ENCODE measurements around the gene CCL4L2.
"Not testable (repeated sequence)": the region's sequence is repeated elsewhere in the genome, so short reads cannot be mapped to it uniquely, and the experiment has no call there.

The CCL4L2 gene

DNA sequence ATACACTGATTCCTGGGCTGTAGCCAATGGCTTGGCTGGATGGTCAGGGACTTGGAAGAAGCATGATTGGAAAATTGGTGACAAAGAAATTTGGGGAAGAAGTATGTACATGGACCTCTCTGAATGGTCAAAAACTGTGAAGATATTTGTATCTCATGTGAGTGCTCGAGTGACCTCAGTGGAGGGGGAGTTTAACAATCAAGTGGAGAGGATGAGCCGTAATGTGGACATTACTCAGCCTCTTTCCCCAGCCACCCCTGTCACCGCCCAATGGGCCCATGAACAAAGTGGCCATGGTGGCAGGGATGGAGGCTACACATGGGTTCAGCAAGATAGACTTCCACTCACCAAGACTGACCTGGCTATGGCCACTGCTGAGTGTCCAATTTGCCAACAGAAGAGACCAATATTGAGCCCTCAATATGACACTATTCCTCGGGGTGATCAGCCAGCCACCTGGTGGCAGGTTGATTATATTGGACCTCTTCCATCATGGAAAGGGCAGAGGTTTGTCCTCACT lies 10.8 kb downstream of the CCL4L2 start:
- not testable (repeated sequence) for DNase-seq

DNA sequence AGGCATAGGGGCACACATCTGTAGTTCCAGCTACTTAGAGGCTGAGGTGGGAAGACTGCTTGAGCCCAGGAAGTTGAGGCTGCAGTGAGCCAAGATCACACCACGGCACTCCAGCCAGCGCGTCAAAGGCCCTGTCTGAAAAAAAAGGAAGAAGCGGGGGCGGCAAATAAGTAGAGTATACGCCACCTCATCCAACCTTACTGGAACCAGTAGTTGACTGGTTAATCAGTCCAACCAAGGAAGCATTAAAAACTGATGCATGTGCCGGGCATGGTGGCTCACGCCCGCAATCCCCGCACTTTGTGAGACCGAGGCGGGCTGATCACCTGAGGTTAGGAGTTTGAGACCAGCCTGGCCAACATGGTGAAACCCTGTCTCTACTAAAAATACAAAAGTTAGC lies 12.1 kb downstream of the CCL4L2 start:
- not testable (repeated sequence) for DNase-seq

DNA sequence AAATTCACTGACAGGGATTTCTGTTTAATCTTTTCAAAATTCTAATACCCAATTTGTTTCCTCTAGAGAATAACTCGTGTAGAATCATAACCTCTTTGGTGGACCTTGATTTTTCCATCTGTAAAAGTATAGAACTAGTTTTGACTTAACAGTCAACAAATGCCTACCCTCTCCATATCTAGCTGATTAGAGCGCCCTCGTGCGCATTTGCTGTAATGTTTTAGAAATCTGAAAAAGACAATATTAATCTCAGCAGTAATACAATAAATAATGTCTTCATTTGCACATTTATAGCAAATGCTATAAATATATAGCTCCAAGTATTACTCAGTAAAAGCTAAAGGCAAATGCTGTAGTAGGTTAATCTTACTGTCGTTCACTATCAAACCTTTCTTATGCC lies 18.8 kb downstream of the CCL4L2 start:
- not testable (repeated sequence) for DNase-seq

DNA sequence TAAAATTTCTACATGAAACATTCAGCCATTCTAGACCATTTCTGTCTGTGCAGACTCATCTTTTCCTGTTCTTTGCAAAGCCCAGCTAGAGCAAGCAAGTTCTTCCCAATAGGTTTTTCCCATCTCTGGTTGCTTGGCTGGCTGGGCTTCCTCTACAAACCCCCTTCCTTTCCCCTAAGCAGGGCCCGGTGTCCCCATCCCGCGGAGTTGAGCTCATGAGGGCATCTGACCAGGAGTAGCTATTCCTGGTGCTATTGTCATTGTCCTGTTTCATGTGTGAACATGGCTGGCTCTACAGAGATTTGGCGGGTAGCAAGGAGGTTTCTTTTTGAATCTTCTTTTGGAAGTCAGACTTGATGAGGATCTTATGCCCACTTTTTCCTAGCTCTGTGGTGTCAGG lies 31.2 kb downstream of the CCL4L2 start:
- not testable (repeated sequence) for DNase-seq

Data from stimulated activated naive CD4-positive, alpha-beta T cell treated with Interleukin-2 at 50 U/mL for 16 hours (primary cell).